HL-60 (cell line): ENCODE results near the gene FNIP1.

Experiments
- DNase-seq, 2 experiments: peaks; one replicate each; pipeline ENCODE4 v3.0.0-alpha.2; 2010 to 2020; ENCODE audit warnings: low read depth in 1 of 2, low spot score in 1 of 2
- H3K27ac ChIP-seq: fragments of 250-450 bp; sonication (Bioruptor Pico); replicated peaks from 2 replicates; pipeline ENCODE4 v1.5.1; 2020; ENCODE audit warnings: mild to moderate bottlenecking, moderate library complexity
- H3K27me3 ChIP-seq: fragments of 250-450 bp; sonication (Bioruptor Pico); 2 replicates; pipeline ENCODE4 v1.5.1; 2021; ENCODE audit warnings: mild to moderate bottlenecking, moderate library complexity; ENCODE audit not compliant: insufficient read depth, poor library complexity, severe bottlenecking
- H3K4me3 ChIP-seq: replicated peaks from 2 replicates; pipeline ENCODE4 v1.5.1; 2011; ENCODE audit warnings: mild to moderate bottlenecking, control low read depth, low read length; ENCODE audit not compliant: insufficient read depth
- CTCF ChIP-seq: IDR thresholded peaks from one replicate; pipeline ENCODE4 v1.5.1; 2011; ENCODE audit warnings: low read length, control low read depth, inconsistent platforms; ENCODE audit not compliant: insufficient read depth
- GABPA ChIP-seq: IDR thresholded peaks from 2 replicates; pipeline ENCODE4 v1.6.1; 2012; ENCODE audit warnings: low read depth
- POLR2AphosphoS5 ChIP-seq: IDR thresholded peaks from 2 replicates; pipeline ENCODE4 v1.6.1; 2012; ENCODE audit warnings: low read depth
- REST ChIP-seq: IDR thresholded peaks from 2 replicates; pipeline ENCODE4 v1.6.1; 2012; ENCODE audit warnings: low read depth; ENCODE audit not compliant: insufficient replicate concordance
- SPI1 ChIP-seq: IDR thresholded peaks from 2 replicates; pipeline ENCODE4 v1.6.1; 2012; ENCODE audit warnings: low read depth, mild to moderate bottlenecking, borderline replicate concordance

FNIP1 gene

DNA sequence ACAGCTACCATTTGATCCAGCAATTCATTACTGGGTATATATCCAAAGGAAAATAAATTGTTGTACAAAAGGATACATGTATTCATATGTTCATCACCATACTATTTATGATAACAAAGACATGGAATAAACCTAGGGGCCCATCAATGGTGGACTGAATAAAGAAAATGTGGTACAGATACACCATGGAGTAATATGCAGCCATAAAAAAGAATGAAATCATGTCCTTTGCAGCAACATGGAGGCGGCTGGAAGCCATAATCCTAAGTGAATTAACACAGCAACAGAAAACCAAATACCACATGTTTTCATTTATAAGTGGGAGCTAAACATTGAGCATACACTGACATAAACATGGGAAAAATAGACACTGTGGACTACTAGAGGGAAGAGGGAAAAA is 37.1 kb downstream of the FNIP1 start:
- TF ChIP-seq CTCF, result no peak
- no peak for TF ChIP-seq SPI1
- TF ChIP-seq POLR2AphosphoS5, result no peak
- TF ChIP-seq GABPA, result no peak
- no peak for TF ChIP-seq REST
- Histone ChIP-seq H3K4me3 (no peak overlapping the region), H3K27ac (no peak overlapping the region), H3K27me3 (no peaks in the 10 kb centered on the region)
- DNase-seq, result no peak

DNA sequence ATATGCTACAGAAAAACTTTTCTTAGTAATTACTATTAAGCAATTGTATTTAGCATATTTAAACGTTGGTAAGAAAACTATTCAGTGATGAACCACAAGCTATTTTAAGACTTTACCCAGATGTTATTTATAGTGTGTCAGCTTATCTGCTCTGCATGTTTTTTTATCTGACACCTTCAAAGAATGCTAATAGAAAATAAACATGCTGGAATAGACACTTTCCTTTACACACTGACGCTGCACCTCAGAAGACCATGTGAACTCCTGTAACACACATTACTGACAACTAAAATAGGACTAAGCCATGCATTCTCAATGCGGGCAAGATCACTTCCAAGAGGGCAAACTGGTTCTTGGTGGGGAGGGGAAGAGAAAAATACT is 38.3 kb downstream of the FNIP1 start:
- H3K4me3 ChIP-seq, result no peak overlapping the region
- H3K27ac ChIP-seq, result no peak overlapping the region
- no peaks in the 10 kb centered on the region for H3K27me3 ChIP-seq
- no peak for TF ChIP-seq POLR2AphosphoS5
- TF ChIP-seq SPI1, result no peak
- TF ChIP-seq CTCF, result no peak
- no peak for TF ChIP-seq GABPA
- no peak for TF ChIP-seq REST
- DNase-seq, result no peak

- Histone ChIP-seq H3K27ac (no peak overlapping the region), H3K4me3 (no peak overlapping the region), H3K27me3 (no peaks in the 10 kb centered on the region)
- DNase-seq, result no peak
- TF ChIP-seq GABPA, result no peak
- TF ChIP-seq POLR2AphosphoS5, result no peak
- TF ChIP-seq SPI1, result no peak
- TF ChIP-seq CTCF, result no peak
- TF ChIP-seq REST, result no peak
These were observed 38.8 kb downstream of the FNIP1 start for GRCh38 chr5:131757830-131758519.
